HepG2 (cell line): ENCODE data around the gene TPBG. TPM values are rescaled to one million over a fixed set of nuclear protein-coding genes. Genes with fewer than 3 reads are reported as not detected.

Experiments used
- ATAC-seq: fragments of 200-7000 bp; cut with Tn5 transposase; 3 replicates; pipeline ENCODE4 v1.9.1; 2020; ENCODE audit warnings: mild to moderate bottlenecking, moderate library complexity
- BruUV-seq: library from RNA; stranded (reverse); fragments of 400-500 nt; replicated peaks from 2 replicates; lab custom pipeline; 2021; lab: Mats Ljungman, UMichigan
- CTCF ChIA-PET: fragments of 300-600 bp; formaldehyde crosslinking; extraction: SDS; loops from one replicate; lab custom pipeline; 2021; ENCODE audit warnings: low total read pairs, inconsistent platforms, low intra/inter-chr PET ratio; lab: Yijun Ruan, JAX
- POLR2A ChIA-PET: fragments of 350-600 bp; sonication (Branson Sonifier 250); formaldehyde crosslinking; loops from one replicate; lab custom pipeline; 2020; ENCODE audit warnings: antibody characterized with exemption, inconsistent platforms; lab: Yijun Ruan, JAX
- DNase-seq: peaks from one replicate; pipeline ENCODE4 v3.0.0-alpha.2; 2015; ENCODE audit warnings: low spot score
- FAIRE-seq: peaks from 3 replicates; lab custom pipeline; 2011; peaks lifted over from hg19 to GRCh38; lab: Jason Lieb, UNC
- H2AFZ ChIP-seq: one replicate; pipeline ENCODE4 v1.6.1; 2011; ENCODE audit warnings: low read length, inconsistent platforms
- H3K27ac ChIP-seq: fragments of 300-600 bp; 3 replicates; pipeline ENCODE4 v1.8.0; 2011; ENCODE audit warnings: mixed run types, mild to moderate bottlenecking, mixed read lengths, low read length, inconsistent platforms; ENCODE audit not compliant: insufficient read depth; ENCODE audit errors: extremely low read length
- H3K27me3 ChIP-seq, 2 experiments: fragments of 200-600 bp in 1 of 2; 2 replicates in 1 of 2; 3 replicates in 1 of 2; pipeline versions ENCODE4 v1.6.0 to v1.8.0; 2011; ENCODE audit warnings: low read length in 2 of 2, mild to moderate bottlenecking in 2 of 2, moderate library complexity in 2 of 2, inconsistent platforms in 1 of 2; ENCODE audit not compliant: insufficient read depth in 2 of 2, control insufficient read depth in 1 of 2
- H3K36me3 ChIP-seq, 2 experiments: fragments of 200-600 bp in 1 of 2; replicated peaks in 1 of 2; 2 replicates in 1 of 2; 3 replicates in 1 of 2; pipeline versions ENCODE4 v1.5.1 to v1.8.0; 2011; ENCODE audit warnings: low read length in 2 of 2, inconsistent platforms in 1 of 2; ENCODE audit not compliant: insufficient read depth in 2 of 2, control insufficient read depth in 1 of 2
- H3K4me1 ChIP-seq: 2 replicates; pipeline ENCODE4 v1.5.1; 2012; ENCODE audit warnings: low read length, inconsistent platforms; ENCODE audit not compliant: insufficient read depth
- H3K4me2 ChIP-seq: 2 replicates; pipeline ENCODE4 v1.6.0; 2011; ENCODE audit warnings: low read depth, low read length, inconsistent platforms
- H3K4me3 ChIP-seq, 3 experiments: fragments of 200-600 bp in 1 of 3; sonication (generic), shearing (Covaris generic) in 1 of 3; replicated peaks in 1 of 3; 2 replicates each; pipeline ENCODE4 v1.5.1; 2011 to 2016; ENCODE audit warnings: low read length in 3 of 3, inconsistent platforms in 2 of 3, low read depth in 2 of 3, mild to moderate bottlenecking in 2 of 3, control low read depth in 1 of 3, mixed read lengths in 1 of 3; ENCODE audit not compliant: insufficient read depth in 1 of 3
- H3K79me2 ChIP-seq: one replicate; pipeline ENCODE4 v1.6.1; 2011; ENCODE audit warnings: low read length, inconsistent platforms; ENCODE audit not compliant: insufficient read depth
- H3K9ac ChIP-seq: 2 replicates; pipeline ENCODE4 v1.6.0; 2011; ENCODE audit warnings: mild to moderate bottlenecking, low read depth, low read length, inconsistent platforms; ENCODE audit not compliant: insufficient read depth
- H3K9me3 ChIP-seq: 2 replicates; pipeline ENCODE4 v1.5.1; 2012; ENCODE audit warnings: mild to moderate bottlenecking, low read length
- H4K20me1 ChIP-seq: 2 replicates; pipeline ENCODE4 v1.6.0; 2011; ENCODE audit warnings: inconsistent platforms, mild to moderate bottlenecking, low read length, moderate library complexity; ENCODE audit not compliant: insufficient read depth
- ARNT2 ChIP-seq: sonication (generic); formaldehyde crosslinking; IDR thresholded peaks from 2 replicates; pipeline ENCODE4 v1.8.0; 2022; ENCODE audit warnings: mild to moderate bottlenecking, low read depth, missing genetic modification reagents, moderate library complexity
- CBX2 ChIP-seq, 2 experiments: fragments of 200-600 bp in 1 of 2; sonication (generic); formaldehyde crosslinking in 1 of 2; IDR thresholded peaks; 2 replicates each; pipeline versions ENCODE4 v1.7.0 to v1.8.1; 2018 to 2022; ENCODE audit warnings: low read depth in 2 of 2, low read length in 1 of 2, mild to moderate bottlenecking in 1 of 2, missing genetic modification reagents in 1 of 2
- GABPB1 ChIP-seq: IDR thresholded peaks from 2 replicates; pipeline ENCODE4 v1.6.1; 2016; ENCODE audit warnings: mild to moderate bottlenecking, missing genetic modification reagents, moderate library complexity, missing compliant biosample characterization
- HNRNPLL ChIP-seq: fragments of 200-400 bp; formaldehyde crosslinking; IDR thresholded peaks from 2 replicates; pipeline ENCODE4 v1.6.1; 2017; ENCODE audit warnings: mild to moderate bottlenecking, low read depth, low read length; ENCODE audit not compliant: poor library complexity, severe bottlenecking
- KLF9 ChIP-seq: IDR thresholded peaks from 2 replicates; pipeline ENCODE4 v1.6.1; 2016; ENCODE audit warnings: low read depth
- NFE2 ChIP-seq: sonication (generic); formaldehyde crosslinking; IDR thresholded peaks from 2 replicates; pipeline ENCODE4 v1.4.0; 2020; ENCODE audit warnings: missing genetic modification reagents
- SIX4 ChIP-seq: sonication (generic); formaldehyde crosslinking; IDR thresholded peaks from 2 replicates; pipeline ENCODE4 v1.4.0; 2020; ENCODE audit warnings: missing genetic modification reagents
- TAF1 ChIP-seq: sonication (generic); formaldehyde crosslinking; IDR thresholded peaks from 2 replicates; pipeline ENCODE4 v1.4.0; 2020; ENCODE audit warnings: missing genetic modification reagents
- ZNF33B ChIP-seq: sonication (generic); formaldehyde crosslinking; IDR thresholded peaks from 2 replicates; pipeline ENCODE4 v1.5.1; 2020; ENCODE audit warnings: mild to moderate bottlenecking, missing genetic modification reagents
- ZNF816 ChIP-seq: sonication (generic); formaldehyde crosslinking; IDR thresholded peaks from 2 replicates; pipeline ENCODE4 v1.8.0; 2022; ENCODE audit warnings: missing genetic modification reagents, mild to moderate bottlenecking, borderline replicate concordance
- WGBS: methylation state at CpG from one replicate; pipeline ENCODE4 v1.1.6; 2017; ENCODE audit warnings: low lambda C conversion rate; 5-methylcytosine and 5-hydroxymethylcytosine counted together
- in situ Hi-C: cut with HindIII; loops from 2 replicates; pipeline ENCODE4 v1.10.0; 2017; ENCODE audit warnings: low pct_unique_long_range_greater_than_20kb; ENCODE audit not compliant: extremely low pct_ligation_motif_present
- intact Hi-C: fragments of 100-400 bp; cut with micrococcal nuclease; formaldehyde crosslinking; loops from one replicate; pipeline ENCODE4 v1.10.0; 2022; ENCODE audit not compliant: unreplicated experiment
- polyA plus RNA-seq, 8 experiments: library from polyadenylated mRNA; depleted of rRNA in 3 of 8; stranded (reverse) in 7 of 8; unstranded in 1 of 8; fragments of >200 nt; fragmentation: Illumina TruSeq in 4 of 8; extraction: Trizol in 4 of 8; gene quantifications; 2 replicates each; pipeline versions ENCODE4 v1.2.1 to v1.2.3, GENCODE V29; 2011 to 2016; ENCODE audit warnings: low read depth in 4 of 8, missing spikeins in 1 of 8, mixed read lengths in 1 of 8; ENCODE audit not compliant: insufficient read depth in 1 of 8
- total RNA-seq, 5 experiments: library from RNA; depleted of rRNA; stranded (reverse); fragments of >200 nt; fragmentation: Illumina TruSeq; extraction: Trizol; gene quantifications; 2 replicates each; pipeline ENCODE4 v1.2.3, GENCODE V29; 2016; ENCODE audit warnings: low read depth in 1 of 5
- TF ChIP-seq, protein P1 (sequence below): IDR thresholded peaks from 2 replicates; pipeline ENCODE4 v1.6.1; 2016; ENCODE audit warnings: low read depth
- TF ChIP-seq, protein P2 (sequence below): sonication (generic); formaldehyde crosslinking; IDR thresholded peaks from 2 replicates; pipeline ENCODE4 v1.5.1; 2020; ENCODE audit warnings: mild to moderate bottlenecking, missing genetic modification reagents, moderate library complexity
- TF ChIP-seq, protein P3 (sequence below): sonication (generic); formaldehyde crosslinking; conservative IDR thresholded peaks from 2 replicates; pipeline ENCODE4 v1.8.0; 2022; ENCODE audit warnings: mild to moderate bottlenecking, moderate library complexity, missing genetic modification reagents

Gene TPBG
- total and polyA plus RNA-seq, 2 of the 13 experiments (the other 11 are each of a cell fraction or from before 2014, with no cell fraction given), result 0.73 to 0.75 TPM

- Histone ChIP-seq H3K4me1 (peaks cover 5% of the 10 kb centered on the region; the same call in 1 of the 2 replicates), H3K9me3 (no peaks in the 10 kb centered on the region), H2AFZ (peak overlapping the region; percentile 42), H3K27ac (no peak overlapping the region), H3K27me3 (peaks cover 0 to 22% of the 10 kb centered on the region in 2 experiments; a peak in 2 of 5 replicates), H3K9ac (no peak overlapping the region), H3K4me2 (peak overlapping the region; percentile 92), H3K4me3 (peak overlapping the region; percentile 51 to 73 (median 63)), H4K20me1 (no peaks in the 10 kb centered on the region), H3K79me2 (no peaks in the 10 kb centered on the region), H3K36me3 (no peaks in the 10 kb centered on the region)
- FAIRE-seq (no peak), ATAC-seq (peak; percentile 81), DNase-seq (no peak)
- peak; percentile 4; the same call in 1 of the 2 replicates for TF ChIP-seq GABPB1 (CRISPR knock-in tag)
- peak; percentile 50; the same call in 1 of the 2 replicates for TF ChIP-seq SIX4 (CRISPR knock-in tag)
- 0 out of 2 replicates have a peak, but pooled peaks have one; percentile 53 for TF ChIP-seq ZNF33B (CRISPR knock-in tag)
- TF ChIP-seq HNRNPLL, result peak; percentile 36
- TF ChIP-seq TAF1 (CRISPR knock-in tag), result 0 out of 2 replicates have a peak, but pooled peaks have one; percentile 3
- TF ChIP-seq CBX2 (IDR thresholded peaks at IDR 0.05; ENCODE audit: low read depth, low read length), result no peak
- TF ChIP-seq CBX2 (CRISPR knock-in tag; IDR thresholded peaks at IDR 0.05; ENCODE audit: low read depth), result no peak
- TF ChIP-seq KLF9 (CRISPR knock-in tag), result no peak
- TF ChIP-seq, protein P1, sequence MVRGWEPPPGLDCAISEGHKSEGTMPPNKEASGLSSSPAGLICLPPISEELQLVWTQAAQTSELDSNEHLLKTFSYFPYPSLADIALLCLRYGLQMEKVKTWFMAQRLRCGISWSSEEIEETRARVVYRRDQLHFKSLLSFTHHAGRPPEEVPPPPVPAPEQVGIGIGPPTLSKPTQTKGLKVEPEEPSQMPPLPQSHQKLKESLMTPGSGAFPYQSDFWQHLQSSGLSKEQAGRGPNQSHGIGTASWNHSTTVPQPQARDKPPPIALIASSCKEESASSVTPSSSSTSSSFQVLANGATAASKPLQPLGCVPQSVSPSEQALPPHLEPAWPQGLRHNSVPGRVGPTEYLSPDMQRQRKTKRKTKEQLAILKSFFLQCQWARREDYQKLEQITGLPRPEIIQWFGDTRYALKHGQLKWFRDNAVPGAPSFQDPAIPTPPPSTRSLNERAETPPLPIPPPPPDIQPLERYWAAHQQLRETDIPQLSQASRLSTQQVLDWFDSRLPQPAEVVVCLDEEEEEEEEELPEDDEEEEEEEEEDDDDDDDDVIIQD (CRISPR knock-in tag), result no peak
- no peak for TF ChIP-seq NFE2
- TF ChIP-seq ZNF816 (CRISPR knock-in tag), result 0 out of 2 replicates have a peak, but pooled peaks have one; percentile 2
- TF ChIP-seq, protein P2, sequence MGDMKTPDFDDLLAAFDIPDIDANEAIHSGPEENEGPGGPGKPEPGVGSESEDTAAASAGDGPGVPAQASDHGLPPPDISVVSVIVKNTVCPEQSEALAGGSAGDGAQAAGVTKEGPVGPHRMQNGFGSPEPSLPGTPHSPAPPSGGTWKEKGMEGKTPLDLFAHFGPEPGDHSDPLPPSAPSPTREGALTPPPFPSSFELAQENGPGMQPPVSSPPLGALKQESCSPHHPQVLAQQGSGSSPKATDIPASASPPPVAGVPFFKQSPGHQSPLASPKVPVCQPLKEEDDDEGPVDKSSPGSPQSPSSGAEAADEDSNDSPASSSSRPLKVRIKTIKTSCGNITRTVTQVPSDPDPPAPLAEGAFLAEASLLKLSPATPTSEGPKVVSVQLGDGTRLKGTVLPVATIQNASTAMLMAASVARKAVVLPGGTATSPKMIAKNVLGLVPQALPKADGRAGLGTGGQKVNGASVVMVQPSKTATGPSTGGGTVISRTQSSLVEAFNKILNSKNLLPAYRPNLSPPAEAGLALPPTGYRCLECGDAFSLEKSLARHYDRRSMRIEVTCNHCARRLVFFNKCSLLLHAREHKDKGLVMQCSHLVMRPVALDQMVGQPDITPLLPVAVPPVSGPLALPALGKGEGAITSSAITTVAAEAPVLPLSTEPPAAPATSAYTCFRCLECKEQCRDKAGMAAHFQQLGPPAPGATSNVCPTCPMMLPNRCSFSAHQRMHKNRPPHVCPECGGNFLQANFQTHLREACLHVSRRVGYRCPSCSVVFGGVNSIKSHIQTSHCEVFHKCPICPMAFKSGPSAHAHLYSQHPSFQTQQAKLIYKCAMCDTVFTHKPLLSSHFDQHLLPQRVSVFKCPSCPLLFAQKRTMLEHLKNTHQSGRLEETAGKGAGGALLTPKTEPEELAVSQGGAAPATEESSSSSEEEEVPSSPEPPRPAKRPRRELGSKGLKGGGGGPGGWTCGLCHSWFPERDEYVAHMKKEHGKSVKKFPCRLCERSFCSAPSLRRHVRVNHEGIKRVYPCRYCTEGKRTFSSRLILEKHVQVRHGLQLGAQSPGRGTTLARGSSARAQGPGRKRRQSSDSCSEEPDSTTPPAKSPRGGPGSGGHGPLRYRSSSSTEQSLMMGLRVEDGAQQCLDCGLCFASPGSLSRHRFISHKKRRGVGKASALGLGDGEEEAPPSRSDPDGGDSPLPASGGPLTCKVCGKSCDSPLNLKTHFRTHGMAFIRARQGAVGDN (CRISPR knock-in tag), result peak; percentile 50; the same call in 1 of the 2 replicates
- TF ChIP-seq, protein P3, sequence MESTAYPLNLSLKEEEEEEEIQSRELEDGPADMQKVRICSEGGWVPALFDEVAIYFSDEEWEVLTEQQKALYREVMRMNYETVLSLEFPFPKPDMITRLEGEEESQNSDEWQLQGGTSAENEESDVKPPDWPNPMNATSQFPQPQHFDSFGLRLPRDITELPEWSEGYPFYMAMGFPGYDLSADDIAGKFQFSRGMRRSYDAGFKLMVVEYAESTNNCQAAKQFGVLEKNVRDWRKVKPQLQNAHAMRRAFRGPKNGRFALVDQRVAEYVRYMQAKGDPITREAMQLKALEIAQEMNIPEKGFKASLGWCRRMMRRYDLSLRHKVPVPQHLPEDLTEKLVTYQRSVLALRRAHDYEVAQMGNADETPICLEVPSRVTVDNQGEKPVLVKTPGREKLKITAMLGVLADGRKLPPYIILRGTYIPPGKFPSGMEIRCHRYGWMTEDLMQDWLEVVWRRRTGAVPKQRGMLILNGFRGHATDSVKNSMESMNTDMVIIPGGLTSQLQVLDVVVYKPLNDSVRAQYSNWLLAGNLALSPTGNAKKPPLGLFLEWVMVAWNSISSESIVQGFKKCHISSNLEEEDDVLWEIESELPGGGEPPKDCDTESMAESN (CRISPR knock-in tag), result 0 out of 2 replicates have a peak, but pooled peaks have one; percentile 44
- TF ChIP-seq ARNT2 (CRISPR knock-in tag), result 0 out of 2 replicates have a peak, but pooled peaks have one; percentile 10
- POLR2A ChIA-PET, result no interaction called here
- 20% methylated on average over 43 of the region's 88 CpGs for WGBS
- intact Hi-C loops, result loop anchor here (5.0 kb wide), 1 partner anchor 112 kb away; no protein-coding TSS in a partner anchor
- CTCF ChIA-PET, result no interaction called here
- in situ Hi-C loops, result loop anchor here (10.0 kb wide), 1 partner anchor 690 kb away; no protein-coding TSS in a partner anchor
- no TSS peak for BruUV-seq
Measured at GRCh38 chr6:82364087-82365015, 734 bp downstream of the TPBG start.
